Activated CD8-positive, alpha-beta memory T cell treated with anti-CD3 and anti-CD28 coated beads, Interleukin-2, amount 50 U/mL, for 24 hours (primary cell): Measurements from ENCODE around the gene SNAI3.

Experiments used
- DNase-seq: peaks from one replicate; pipeline ENCODE4 v3.0.0-alpha.2; 2020; ENCODE audit errors: extremely low read depth

SNAI3 gene

GRCh38 chr16:88705801-88706228 lies 19.5 kb upstream of the SNAI3 start:
- no peak for DNase-seq

GRCh38 chr16:88705076-88705684 lies 18.9 kb upstream of the SNAI3 start:
- no peak for DNase-seq

- DNase-seq = peak; percentile 54
Observed at GRCh38 chr16:88703486-88704309, 17.4 kb upstream of the SNAI3 start.

GRCh38 chr16:88702371-88703210 lies 16.3 kb upstream of the SNAI3 start:
- DNase-seq = no peak

GRCh38 chr16:88701581-88702370 lies 15.5 kb upstream of the SNAI3 start:
- no peak for DNase-seq

- DNase-seq = peak; percentile 92
Observed at GRCh38 chr16:88700636-88701482, 14.6 kb upstream of the SNAI3 start.

- DNase-seq = no peak
Observed at GRCh38 chr16:88700322-88700635, 14.0 kb upstream of the SNAI3 start.

GRCh38 chr16:88699180-88699579 lies 12.9 kb upstream of the SNAI3 start:
- no peak for DNase-seq

GRCh38 chr16:88698646-88699045 lies 12.3 kb upstream of the SNAI3 start:
- DNase-seq = no peak

- no peak for DNase-seq
Observed at GRCh38 chr16:88697831-88698615, 11.7 kb upstream of the SNAI3 start.

GRCh38 chr16:88697116-88697830 lies 11.0 kb upstream of the SNAI3 start:
- no peak for DNase-seq

GRCh38 chr16:88696441-88696840 lies 10.1 kb upstream of the SNAI3 start:
- no peak for DNase-seq

- no peak for DNase-seq
Observed at GRCh38 chr16:88695753-88696152, 9.4 kb upstream of the SNAI3 start.

- no peak for DNase-seq
Observed at GRCh38 chr16:88695218-88695617, 8.9 kb upstream of the SNAI3 start.

- DNase-seq = no peak
Observed at GRCh38 chr16:88694221-88695087, 8.1 kb upstream of the SNAI3 start.

- no peak for DNase-seq
Observed at GRCh38 chr16:88693420-88694177, 7.3 kb upstream of the SNAI3 start.

- DNase-seq = no peak
Observed at GRCh38 chr16:88692861-88693260, 6.6 kb upstream of the SNAI3 start.
